HepG2 (cell line): ENCODE results near the gene OSM. TPM values are rescaled to one million over a fixed set of nuclear protein-coding genes. Genes with fewer than 3 reads are reported as not detected.

ENCODE experiments used
- ATAC-seq: fragments of 200-7000 bp; cut with Tn5 transposase; 3 replicates; pipeline ENCODE4 v1.9.1; 2020; ENCODE audit warnings: mild to moderate bottlenecking, moderate library complexity
- BruUV-seq: library from RNA; stranded (reverse); fragments of 400-500 nt; replicated peaks from 2 replicates; lab custom pipeline; 2021; lab: Mats Ljungman, UMichigan
- CTCF ChIA-PET: fragments of 300-600 bp; formaldehyde crosslinking; extraction: SDS; loops from one replicate; lab custom pipeline; 2021; ENCODE audit warnings: low total read pairs, inconsistent platforms, low intra/inter-chr PET ratio; lab: Yijun Ruan, JAX
- POLR2A ChIA-PET: fragments of 350-600 bp; sonication (Branson Sonifier 250); formaldehyde crosslinking; loops from one replicate; lab custom pipeline; 2020; ENCODE audit warnings: antibody characterized with exemption, inconsistent platforms; lab: Yijun Ruan, JAX
- DNase-seq: peaks from one replicate; pipeline ENCODE4 v3.0.0-alpha.2; 2015; ENCODE audit warnings: low spot score
- FAIRE-seq: peaks from 3 replicates; lab custom pipeline; 2011; peaks lifted over from hg19 to GRCh38; lab: Jason Lieb, UNC
- H2AFZ ChIP-seq: one replicate; pipeline ENCODE4 v1.6.1; 2011; ENCODE audit warnings: low read length, inconsistent platforms
- H3K27ac ChIP-seq: fragments of 300-600 bp; 3 replicates; pipeline ENCODE4 v1.8.0; 2011; ENCODE audit warnings: mixed run types, mild to moderate bottlenecking, mixed read lengths, low read length, inconsistent platforms; ENCODE audit not compliant: insufficient read depth; ENCODE audit errors: extremely low read length
- H3K27me3 ChIP-seq, 2 experiments: fragments of 200-600 bp in 1 of 2; 2 replicates in 1 of 2; 3 replicates in 1 of 2; pipeline versions ENCODE4 v1.6.0 to v1.8.0; 2011; ENCODE audit warnings: low read length in 2 of 2, mild to moderate bottlenecking in 2 of 2, moderate library complexity in 2 of 2, inconsistent platforms in 1 of 2; ENCODE audit not compliant: insufficient read depth in 2 of 2, control insufficient read depth in 1 of 2
- H3K36me3 ChIP-seq, 2 experiments: fragments of 200-600 bp in 1 of 2; replicated peaks in 1 of 2; 2 replicates in 1 of 2; 3 replicates in 1 of 2; pipeline versions ENCODE4 v1.5.1 to v1.8.0; 2011; ENCODE audit warnings: low read length in 2 of 2, inconsistent platforms in 1 of 2; ENCODE audit not compliant: insufficient read depth in 2 of 2, control insufficient read depth in 1 of 2
- H3K4me1 ChIP-seq: 2 replicates; pipeline ENCODE4 v1.5.1; 2012; ENCODE audit warnings: low read length, inconsistent platforms; ENCODE audit not compliant: insufficient read depth
- H3K4me2 ChIP-seq: 2 replicates; pipeline ENCODE4 v1.6.0; 2011; ENCODE audit warnings: low read depth, low read length, inconsistent platforms
- H3K4me3 ChIP-seq, 3 experiments: fragments of 200-600 bp in 1 of 3; sonication (generic), shearing (Covaris generic) in 1 of 3; replicated peaks in 1 of 3; 2 replicates each; pipeline ENCODE4 v1.5.1; 2011 to 2016; ENCODE audit warnings: low read length in 3 of 3, inconsistent platforms in 2 of 3, low read depth in 2 of 3, mild to moderate bottlenecking in 2 of 3, control low read depth in 1 of 3, mixed read lengths in 1 of 3; ENCODE audit not compliant: insufficient read depth in 1 of 3
- H3K79me2 ChIP-seq: one replicate; pipeline ENCODE4 v1.6.1; 2011; ENCODE audit warnings: low read length, inconsistent platforms; ENCODE audit not compliant: insufficient read depth
- H3K9ac ChIP-seq: 2 replicates; pipeline ENCODE4 v1.6.0; 2011; ENCODE audit warnings: mild to moderate bottlenecking, low read depth, low read length, inconsistent platforms; ENCODE audit not compliant: insufficient read depth
- H3K9me3 ChIP-seq: 2 replicates; pipeline ENCODE4 v1.5.1; 2012; ENCODE audit warnings: mild to moderate bottlenecking, low read length
- H4K20me1 ChIP-seq: 2 replicates; pipeline ENCODE4 v1.6.0; 2011; ENCODE audit warnings: inconsistent platforms, mild to moderate bottlenecking, low read length, moderate library complexity; ENCODE audit not compliant: insufficient read depth
- ETV5 ChIP-seq: IDR thresholded peaks from 2 replicates; pipeline ENCODE4 v1.6.1; 2018; ENCODE audit warnings: missing biosample characterization, missing genetic modification reagents, inconsistent platforms, borderline replicate concordance
- GABPB1 ChIP-seq: IDR thresholded peaks from 2 replicates; pipeline ENCODE4 v1.6.1; 2016; ENCODE audit warnings: mild to moderate bottlenecking, missing genetic modification reagents, moderate library complexity, missing compliant biosample characterization
- KAT8 ChIP-seq: IDR thresholded peaks from 2 replicates; pipeline ENCODE4 v1.6.1; 2016; ENCODE audit warnings: missing genetic modification reagents, missing compliant biosample characterization
- KDM5B ChIP-seq: sonication (generic); formaldehyde crosslinking; IDR thresholded peaks from 2 replicates; pipeline ENCODE4 v1.4.0; 2020; ENCODE audit warnings: missing genetic modification reagents, mild to moderate bottlenecking, borderline replicate concordance
- LCORL ChIP-seq, 2 experiments: fragments of 450-650 bp in 1 of 2; sonication (generic) in 1 of 2; formaldehyde crosslinking in 1 of 2; IDR thresholded peaks; 2 replicates each; pipeline versions ENCODE4 v1.5.0 to v1.6.1; 2017 to 2020; ENCODE audit warnings: antibody characterized with exemption in 1 of 2, missing genetic modification reagents in 1 of 2
- WGBS: methylation state at CpG from one replicate; pipeline ENCODE4 v1.1.6; 2017; ENCODE audit warnings: low lambda C conversion rate; 5-methylcytosine and 5-hydroxymethylcytosine counted together
- in situ Hi-C: cut with HindIII; loops from 2 replicates; pipeline ENCODE4 v1.10.0; 2017; ENCODE audit warnings: low pct_unique_long_range_greater_than_20kb; ENCODE audit not compliant: extremely low pct_ligation_motif_present
- intact Hi-C: fragments of 100-400 bp; cut with micrococcal nuclease; formaldehyde crosslinking; loops from one replicate; pipeline ENCODE4 v1.10.0; 2022; ENCODE audit not compliant: unreplicated experiment
- polyA plus RNA-seq, 8 experiments: library from polyadenylated mRNA; depleted of rRNA in 3 of 8; stranded (reverse) in 7 of 8; unstranded in 1 of 8; fragments of >200 nt; fragmentation: Illumina TruSeq in 4 of 8; extraction: Trizol in 4 of 8; gene quantifications; 2 replicates each; pipeline versions ENCODE4 v1.2.1 to v1.2.3, GENCODE V29; 2011 to 2016; ENCODE audit warnings: low read depth in 4 of 8, missing spikeins in 1 of 8, mixed read lengths in 1 of 8; ENCODE audit not compliant: insufficient read depth in 1 of 8
- total RNA-seq, 5 experiments: library from RNA; depleted of rRNA; stranded (reverse); fragments of >200 nt; fragmentation: Illumina TruSeq; extraction: Trizol; gene quantifications; 2 replicates each; pipeline ENCODE4 v1.2.3, GENCODE V29; 2016; ENCODE audit warnings: low read depth in 1 of 5
- TF ChIP-seq, protein P1 (sequence below): sonication (generic); formaldehyde crosslinking; IDR thresholded peaks from 2 replicates; pipeline ENCODE4 v1.5.0; 2020; ENCODE audit warnings: missing genetic modification reagents, mild to moderate bottlenecking, borderline replicate concordance
- TF ChIP-seq, protein P2 (sequence below): IDR thresholded peaks from 2 replicates; pipeline ENCODE4 v1.6.1; 2012; ENCODE audit warnings: inconsistent platforms
- TF ChIP-seq, protein P3 (sequence below): sonication (generic); formaldehyde crosslinking; IDR thresholded peaks from 2 replicates; pipeline ENCODE4 v1.5.1; 2020; ENCODE audit warnings: mild to moderate bottlenecking, missing genetic modification reagents, moderate library complexity

Gene OSM
- total and polyA plus RNA-seq, 2 of the 13 experiments (the other 11 are each of a cell fraction or from before 2014, with no cell fraction given), result not detected

DNA sequence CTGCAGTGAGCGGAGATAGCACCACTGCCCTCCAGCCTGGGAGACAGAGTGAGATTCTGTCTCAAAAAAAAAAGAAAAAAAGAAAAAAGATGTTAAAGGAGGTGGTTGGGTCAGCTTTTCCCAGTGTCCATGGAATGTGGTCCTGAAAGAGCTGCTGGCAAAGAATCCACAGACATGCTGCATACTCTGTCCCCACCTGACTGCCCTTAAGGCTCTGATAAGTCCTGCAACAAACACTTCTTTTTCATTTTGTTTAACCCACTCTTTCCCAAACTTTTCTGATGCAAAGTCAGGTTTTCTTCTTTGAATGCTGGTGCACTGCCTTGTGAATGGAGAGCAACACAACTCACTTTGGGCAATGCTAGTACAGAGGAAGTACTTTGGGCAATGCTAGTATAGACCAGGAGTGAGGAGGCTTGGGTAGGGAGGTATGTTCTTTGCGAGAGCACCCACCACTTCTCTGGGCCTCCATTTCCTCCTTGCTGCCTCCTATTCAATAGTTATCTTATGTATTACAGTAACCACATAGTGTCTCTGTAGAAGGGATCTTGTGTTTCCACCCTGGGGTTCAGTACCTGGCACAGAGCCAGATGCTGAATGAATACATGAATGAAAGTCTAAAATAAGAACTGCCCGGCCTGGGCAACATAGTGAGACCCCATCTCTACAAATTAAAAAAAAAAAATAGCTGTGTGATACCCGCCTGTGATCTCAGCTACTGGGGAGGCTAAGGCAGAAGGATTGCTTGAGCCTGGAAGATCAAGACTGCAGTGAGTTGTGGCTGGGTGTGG lies 39.0 kb downstream of the OSM start:
- no peaks in the 10 kb centered on the region for H3K79me2 ChIP-seq
- no peak for FAIRE-seq
- peaks cover 14 to 47% of the 10 kb centered on the region in 2 experiments; a peak in 4 of 5 replicates for H3K27me3 ChIP-seq
- no peak for ATAC-seq
- no peak for DNase-seq
- CTCF ChIA-PET, result no interaction called here
- in situ Hi-C loops, result no loop called here
- BruUV-seq, result no TSS peak
- 60% methylated on average over 4 of the region's 4 CpGs for WGBS
- H2AFZ ChIP-seq, result no peak overlapping the region
- H3K4me2 ChIP-seq, result no peak overlapping the region
- TF ChIP-seq, protein P1, sequence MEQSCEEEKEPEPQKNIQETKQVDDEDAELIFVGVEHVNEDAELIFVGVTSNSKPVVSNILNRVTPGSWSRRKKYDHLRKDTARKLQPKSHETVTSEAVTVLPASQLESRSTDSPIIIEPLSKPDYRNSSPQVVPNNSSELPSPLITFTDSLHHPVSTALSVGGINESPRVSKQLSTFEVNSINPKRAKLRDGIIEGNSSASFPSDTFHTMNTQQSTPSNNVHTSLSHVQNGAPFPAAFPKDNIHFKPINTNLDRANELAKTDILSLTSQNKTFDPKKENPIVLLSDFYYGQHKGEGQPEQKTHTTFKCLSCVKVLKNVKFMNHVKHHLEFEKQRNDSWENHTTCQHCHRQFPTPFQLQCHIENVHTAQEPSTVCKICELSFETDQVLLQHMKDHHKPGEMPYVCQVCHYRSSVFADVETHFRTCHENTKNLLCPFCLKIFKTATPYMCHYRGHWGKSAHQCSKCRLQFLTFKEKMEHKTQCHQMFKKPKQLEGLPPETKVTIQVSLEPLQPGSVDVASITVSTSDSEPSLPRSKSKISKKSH, result no peak
- TF ChIP-seq LCORL (IDR thresholded peaks at IDR 0.05), result peak; percentile 72
- no peak for TF ChIP-seq LCORL (CRISPR knock-in tag; IDR thresholded peaks at IDR 0.05)
- TF ChIP-seq, all 625 proteins: peak for 1
- H3K4me1 ChIP-seq, result peaks cover 54% of the 10 kb centered on the region
- no peaks in the 10 kb centered on the region for H3K9me3 ChIP-seq
- intact Hi-C loops, result no loop called here
- H3K9ac ChIP-seq, result no peak overlapping the region
- H3K27ac ChIP-seq, result no peak overlapping the region
- no peaks in the 10 kb centered on the region for H3K36me3 ChIP-seq
- H3K4me3 ChIP-seq, result no peak overlapping the region
- no peaks in the 10 kb centered on the region for H4K20me1 ChIP-seq
- POLR2A ChIA-PET, result interaction anchor here (1.0 kb wide), 1 partner anchor 17 kb away, joined by 3 read pairs; no protein-coding TSS in a partner anchor

GRCh38 chr22:30226192-30226832 lies 40.3 kb downstream of the OSM start:
- 3% methylated on average over 8 of the region's 11 CpGs for WGBS
- ATAC-seq (peak; percentile 69), FAIRE-seq (no peak), DNase-seq (peak; percentile 44)
- CTCF ChIA-PET, result interaction anchor here (1.3 kb wide), 1 partner anchor 30 kb away, joined by 3 read pairs; no protein-coding TSS in a partner anchor
- Histone ChIP-seq H3K9ac (no peak overlapping the region), H3K4me3 (peak overlapping the region; percentile 12 to 51 (median 25); a peak in 3 of 6 replicates), H3K9me3 (no peaks in the 10 kb centered on the region), H3K27ac (no peak overlapping the region), H3K4me1 (peaks cover 55% of the 10 kb centered on the region), H3K4me2 (peak overlapping the region; percentile 79), H4K20me1 (no peaks in the 10 kb centered on the region), H2AFZ (no peak overlapping the region), H3K79me2 (no peaks in the 10 kb centered on the region), H3K27me3 (peaks cover 8 to 47% of the 10 kb centered on the region in 2 experiments; a peak in 4 of 5 replicates), H3K36me3 (no peaks in the 10 kb centered on the region)
- BruUV-seq, result no TSS peak
- intact Hi-C loops (no loop called here), in situ Hi-C loops (no loop called here)
- POLR2A ChIA-PET, result interaction anchor here (1.0 kb wide), 1 partner anchor 16 kb away, joined by 3 read pairs; no protein-coding TSS in a partner anchor
- TF ChIP-seq, protein P2, sequence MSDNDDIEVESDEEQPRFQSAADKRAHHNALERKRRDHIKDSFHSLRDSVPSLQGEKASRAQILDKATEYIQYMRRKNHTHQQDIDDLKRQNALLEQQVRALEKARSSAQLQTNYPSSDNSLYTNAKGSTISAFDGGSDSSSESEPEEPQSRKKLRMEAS, result peak; percentile 26; the same call in 1 of the 2 replicates
- TF ChIP-seq ETV5 (CRISPR knock-in tag) (peak; percentile 65; the same call in 1 of the 2 replicates), KDM5B (CRISPR knock-in tag) (0 out of 2 replicates have a peak, but pooled peaks have one; percentile 23), GABPB1 (CRISPR knock-in tag) (peak; percentile 28; the same call in 1 of the 2 replicates), KAT8 (CRISPR knock-in tag) (peak; percentile 60)
- TF ChIP-seq, protein P3, sequence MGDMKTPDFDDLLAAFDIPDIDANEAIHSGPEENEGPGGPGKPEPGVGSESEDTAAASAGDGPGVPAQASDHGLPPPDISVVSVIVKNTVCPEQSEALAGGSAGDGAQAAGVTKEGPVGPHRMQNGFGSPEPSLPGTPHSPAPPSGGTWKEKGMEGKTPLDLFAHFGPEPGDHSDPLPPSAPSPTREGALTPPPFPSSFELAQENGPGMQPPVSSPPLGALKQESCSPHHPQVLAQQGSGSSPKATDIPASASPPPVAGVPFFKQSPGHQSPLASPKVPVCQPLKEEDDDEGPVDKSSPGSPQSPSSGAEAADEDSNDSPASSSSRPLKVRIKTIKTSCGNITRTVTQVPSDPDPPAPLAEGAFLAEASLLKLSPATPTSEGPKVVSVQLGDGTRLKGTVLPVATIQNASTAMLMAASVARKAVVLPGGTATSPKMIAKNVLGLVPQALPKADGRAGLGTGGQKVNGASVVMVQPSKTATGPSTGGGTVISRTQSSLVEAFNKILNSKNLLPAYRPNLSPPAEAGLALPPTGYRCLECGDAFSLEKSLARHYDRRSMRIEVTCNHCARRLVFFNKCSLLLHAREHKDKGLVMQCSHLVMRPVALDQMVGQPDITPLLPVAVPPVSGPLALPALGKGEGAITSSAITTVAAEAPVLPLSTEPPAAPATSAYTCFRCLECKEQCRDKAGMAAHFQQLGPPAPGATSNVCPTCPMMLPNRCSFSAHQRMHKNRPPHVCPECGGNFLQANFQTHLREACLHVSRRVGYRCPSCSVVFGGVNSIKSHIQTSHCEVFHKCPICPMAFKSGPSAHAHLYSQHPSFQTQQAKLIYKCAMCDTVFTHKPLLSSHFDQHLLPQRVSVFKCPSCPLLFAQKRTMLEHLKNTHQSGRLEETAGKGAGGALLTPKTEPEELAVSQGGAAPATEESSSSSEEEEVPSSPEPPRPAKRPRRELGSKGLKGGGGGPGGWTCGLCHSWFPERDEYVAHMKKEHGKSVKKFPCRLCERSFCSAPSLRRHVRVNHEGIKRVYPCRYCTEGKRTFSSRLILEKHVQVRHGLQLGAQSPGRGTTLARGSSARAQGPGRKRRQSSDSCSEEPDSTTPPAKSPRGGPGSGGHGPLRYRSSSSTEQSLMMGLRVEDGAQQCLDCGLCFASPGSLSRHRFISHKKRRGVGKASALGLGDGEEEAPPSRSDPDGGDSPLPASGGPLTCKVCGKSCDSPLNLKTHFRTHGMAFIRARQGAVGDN, result peak; percentile 35
